ENCODE data around the gene CHN2.
A peak's percentile ranks its signal among the peaks of the same experiment; 100 is the strongest.

CHN2 gene

DNA sequence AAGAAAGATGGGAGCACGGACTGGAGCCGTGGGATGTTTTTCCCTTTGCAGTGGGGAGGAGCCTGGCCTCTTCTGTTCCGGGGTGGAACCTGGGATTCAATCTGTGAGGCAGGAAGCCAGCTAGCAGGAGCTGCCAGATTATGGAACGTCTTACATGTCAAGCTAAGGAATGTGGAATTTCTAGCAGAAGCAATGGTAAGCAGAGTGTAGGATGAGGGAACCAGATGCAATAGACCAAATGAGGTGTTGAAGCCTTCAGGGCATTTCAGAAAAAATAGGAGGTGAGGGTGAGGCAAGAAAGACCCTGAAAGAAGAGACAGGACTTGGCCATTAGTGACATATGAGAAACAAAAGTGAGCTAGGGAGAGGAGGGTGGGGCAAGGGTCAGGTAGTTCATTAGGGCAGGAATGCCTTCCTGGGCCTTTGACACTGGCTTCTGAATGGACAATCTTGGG, 105.5 kb downstream of the CHN2 start:
- Histone ChIP-seq H3K4me3 (ENCODE audit: low read depth in 1 of 5, low read length in 5 of 5) (no peak overlapping the region), H3K36me3 (ENCODE audit: control insufficient read depth in 5 of 5, insufficient read depth in 5 of 5, low read length in 5 of 5) (no peaks in the 10 kb centered on the region), H3K27ac (ENCODE audit: low read depth, low read length) (no peak overlapping the region), H3K27me3 (ENCODE audit: control insufficient read depth in 5 of 5, insufficient read depth in 4 of 5, low read length in 5 of 5) (no peaks in the 10 kb centered on the region), H3K9me3 (ENCODE audit: control insufficient read depth in 5 of 5, low read length in 5 of 5) (no peaks in the 10 kb centered on the region), H3K4me1 (ENCODE audit: control insufficient read depth in 5 of 5, insufficient read depth in 5 of 5, low read length in 5 of 5) (peaks cover 0 to 13% (median 4%) of the 10 kb centered on the region in 5 donors), H3K9ac (ENCODE audit: low read length in 5 of 5) (no peak overlapping the region)

- no peaks in the 10 kb centered on the region for H3K36me3 ChIP-seq (ENCODE audit: control insufficient read depth in 5 of 5, insufficient read depth in 5 of 5, low read length in 5 of 5)
- H3K27me3 ChIP-seq (ENCODE audit: control insufficient read depth in 5 of 5, insufficient read depth in 4 of 5, low read length in 5 of 5), result no peaks in the 10 kb centered on the region
- H3K9ac ChIP-seq (ENCODE audit: low read length in 5 of 5), result no peak overlapping the region
- H3K4me3 ChIP-seq (ENCODE audit: low read depth in 1 of 5, low read length in 5 of 5), result no peak overlapping the region
- no peak overlapping the region for H3K27ac ChIP-seq (ENCODE audit: low read depth, low read length)
- H3K4me1 ChIP-seq (ENCODE audit: control insufficient read depth in 5 of 5, insufficient read depth in 5 of 5, low read length in 5 of 5), result peaks cover 0 to 16% (median 4%) of the 10 kb centered on the region in 5 donors
- H3K9me3 ChIP-seq (ENCODE audit: control insufficient read depth in 5 of 5, low read length in 5 of 5), result no peaks in the 10 kb centered on the region
Observed at GRCh38 chr7:29300649-29301048, 106.1 kb downstream of the CHN2 start.

DNA sequence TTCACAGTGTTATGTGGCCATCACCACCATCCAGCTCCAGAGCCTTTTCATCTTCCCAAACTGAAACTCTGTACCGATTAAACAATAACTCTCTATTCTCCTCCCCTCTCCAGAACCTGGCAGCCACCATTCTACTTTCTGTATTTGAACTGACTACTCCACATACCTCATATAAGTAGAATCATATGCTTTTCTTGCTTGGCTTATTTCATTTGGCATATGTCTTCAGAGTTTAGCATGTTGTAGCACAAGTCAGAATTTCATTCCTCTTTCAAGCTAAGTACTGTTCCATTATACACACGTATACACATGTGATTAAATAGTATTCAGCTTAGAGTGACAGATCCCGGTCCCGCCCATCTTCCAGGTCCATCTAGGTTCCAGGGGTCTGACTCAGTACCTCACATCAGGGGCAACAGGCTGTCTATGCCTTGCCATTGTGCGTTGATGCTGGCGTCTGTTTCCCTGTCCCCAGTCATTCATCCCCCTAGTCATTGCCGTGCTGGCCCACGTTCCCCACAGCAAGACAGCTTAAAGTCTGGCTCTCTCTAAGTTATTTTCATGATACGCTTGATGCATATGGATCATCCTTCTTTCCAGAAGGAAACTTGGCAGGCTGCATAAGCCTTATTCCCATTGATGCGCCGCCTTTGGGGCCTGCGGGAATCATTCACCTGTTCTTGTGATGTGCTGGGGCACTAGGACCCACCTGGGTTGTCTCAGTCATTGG, 108.3 kb downstream of the CHN2 start:
- H3K4me3 ChIP-seq (ENCODE audit: low read depth in 1 of 5, low read length in 5 of 5), result no peak overlapping the region
- H3K27me3 ChIP-seq (ENCODE audit: control insufficient read depth in 5 of 5, insufficient read depth in 4 of 5, low read length in 5 of 5), result no peaks in the 10 kb centered on the region
- no peak overlapping the region for H3K9ac ChIP-seq (ENCODE audit: low read length in 5 of 5)
- H3K4me1 ChIP-seq (ENCODE audit: control insufficient read depth in 5 of 5, insufficient read depth in 5 of 5, low read length in 5 of 5), result peaks cover 0 to 16% (median 4%) of the 10 kb centered on the region in 5 donors
- no peak overlapping the region for H3K27ac ChIP-seq (ENCODE audit: low read depth, low read length)
- H3K36me3 ChIP-seq (ENCODE audit: control insufficient read depth in 5 of 5, insufficient read depth in 5 of 5, low read length in 5 of 5), result no peaks in the 10 kb centered on the region
- no peaks in the 10 kb centered on the region for H3K9me3 ChIP-seq (ENCODE audit: control insufficient read depth in 5 of 5, low read length in 5 of 5)

DNA sequence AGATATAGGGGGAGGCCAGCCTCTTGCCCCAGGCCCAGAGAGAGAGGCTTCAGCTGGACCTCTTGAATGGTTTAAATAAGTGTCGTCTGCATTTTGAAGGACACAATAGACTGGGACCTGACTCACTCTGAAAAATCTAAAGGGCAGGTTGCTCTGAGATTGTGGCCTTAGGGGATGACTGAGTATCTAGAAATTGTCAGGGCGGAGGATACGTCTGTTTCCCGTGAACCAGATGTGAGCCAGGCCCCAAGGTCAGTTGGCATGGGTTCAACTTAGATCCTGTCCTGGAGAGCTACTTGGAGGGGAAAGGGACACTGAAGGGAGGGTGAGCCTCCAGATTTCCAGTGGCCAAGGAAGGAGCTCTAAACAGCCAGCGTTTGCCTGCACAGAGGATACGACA, 110.2 kb downstream of the CHN2 start:
- Histone ChIP-seq H3K9ac (ENCODE audit: low read length in 5 of 5) (no peak overlapping the region), H3K4me1 (ENCODE audit: control insufficient read depth in 5 of 5, insufficient read depth in 5 of 5, low read length in 5 of 5) (peaks cover 0 to 15% (median 4%) of the 10 kb centered on the region in 5 donors), H3K36me3 (ENCODE audit: control insufficient read depth in 5 of 5, insufficient read depth in 5 of 5, low read length in 5 of 5) (no peaks in the 10 kb centered on the region), H3K9me3 (ENCODE audit: control insufficient read depth in 5 of 5, low read length in 5 of 5) (peaks cover 0 to 3% (median 0%) of the 10 kb centered on the region in 5 donors), H3K27ac (ENCODE audit: low read depth, low read length) (peak overlapping the region; percentile 6), H3K27me3 (ENCODE audit: control insufficient read depth in 5 of 5, insufficient read depth in 4 of 5, low read length in 5 of 5) (no peaks in the 10 kb centered on the region), H3K4me3 (ENCODE audit: low read depth in 1 of 5, low read length in 5 of 5) (no peak overlapping the region)

GRCh38 chr7:29306319-29306991, 111.9 kb downstream of the CHN2 start:
- Histone ChIP-seq H3K27ac (ENCODE audit: low read depth, low read length) (no peak overlapping the region), H3K27me3 (ENCODE audit: control insufficient read depth in 5 of 5, insufficient read depth in 4 of 5, low read length in 5 of 5) (no peaks in the 10 kb centered on the region), H3K9me3 (ENCODE audit: control insufficient read depth in 5 of 5, low read length in 5 of 5) (peaks cover 0 to 3% (median 0%) of the 10 kb centered on the region in 5 donors), H3K9ac (ENCODE audit: low read length in 5 of 5) (no peak overlapping the region), H3K36me3 (ENCODE audit: control insufficient read depth in 5 of 5, insufficient read depth in 5 of 5, low read length in 5 of 5) (no peaks in the 10 kb centered on the region), H3K4me3 (ENCODE audit: low read depth in 1 of 5, low read length in 5 of 5) (no peak overlapping the region), H3K4me1 (ENCODE audit: control insufficient read depth in 5 of 5, insufficient read depth in 5 of 5, low read length in 5 of 5) (peaks cover 0 to 9% (median 0%) of the 10 kb centered on the region in 5 donors)

DNA sequence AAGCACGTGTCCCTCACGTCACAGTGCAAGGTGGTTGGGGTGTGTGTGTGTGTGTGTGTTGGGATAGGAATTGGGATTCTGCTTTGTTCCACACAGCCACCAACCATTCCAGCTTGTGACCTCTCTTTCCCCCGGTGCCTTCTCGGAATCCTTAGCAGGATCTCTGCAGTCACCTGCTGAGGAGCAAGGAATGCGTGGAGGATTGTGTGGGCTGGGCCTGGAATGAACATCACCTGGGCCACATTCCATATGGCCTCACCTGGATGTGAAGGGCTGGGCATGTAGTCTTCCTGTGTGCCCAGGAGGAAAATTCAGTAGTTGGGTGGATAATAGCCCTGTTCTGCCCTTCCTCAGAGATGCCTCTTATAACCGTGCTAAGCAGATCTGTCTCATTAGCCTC, 113.8 kb downstream of the CHN2 start:
- Histone ChIP-seq H3K9me3 (ENCODE audit: control insufficient read depth in 5 of 5, low read length in 5 of 5) (peaks cover 0 to 3% (median 0%) of the 10 kb centered on the region in 5 donors), H3K27ac (ENCODE audit: low read depth, low read length) (no peak overlapping the region), H3K4me3 (ENCODE audit: low read depth in 1 of 5, low read length in 5 of 5) (no peak overlapping the region), H3K36me3 (ENCODE audit: control insufficient read depth in 5 of 5, insufficient read depth in 5 of 5, low read length in 5 of 5) (no peaks in the 10 kb centered on the region), H3K4me1 (ENCODE audit: control insufficient read depth in 5 of 5, insufficient read depth in 5 of 5, low read length in 5 of 5) (peaks cover 0 to 9% (median 0%) of the 10 kb centered on the region in 5 donors), H3K9ac (ENCODE audit: low read length in 5 of 5) (no peak overlapping the region), H3K27me3 (ENCODE audit: control insufficient read depth in 5 of 5, insufficient read depth in 4 of 5, low read length in 5 of 5) (no peaks in the 10 kb centered on the region)

DNA sequence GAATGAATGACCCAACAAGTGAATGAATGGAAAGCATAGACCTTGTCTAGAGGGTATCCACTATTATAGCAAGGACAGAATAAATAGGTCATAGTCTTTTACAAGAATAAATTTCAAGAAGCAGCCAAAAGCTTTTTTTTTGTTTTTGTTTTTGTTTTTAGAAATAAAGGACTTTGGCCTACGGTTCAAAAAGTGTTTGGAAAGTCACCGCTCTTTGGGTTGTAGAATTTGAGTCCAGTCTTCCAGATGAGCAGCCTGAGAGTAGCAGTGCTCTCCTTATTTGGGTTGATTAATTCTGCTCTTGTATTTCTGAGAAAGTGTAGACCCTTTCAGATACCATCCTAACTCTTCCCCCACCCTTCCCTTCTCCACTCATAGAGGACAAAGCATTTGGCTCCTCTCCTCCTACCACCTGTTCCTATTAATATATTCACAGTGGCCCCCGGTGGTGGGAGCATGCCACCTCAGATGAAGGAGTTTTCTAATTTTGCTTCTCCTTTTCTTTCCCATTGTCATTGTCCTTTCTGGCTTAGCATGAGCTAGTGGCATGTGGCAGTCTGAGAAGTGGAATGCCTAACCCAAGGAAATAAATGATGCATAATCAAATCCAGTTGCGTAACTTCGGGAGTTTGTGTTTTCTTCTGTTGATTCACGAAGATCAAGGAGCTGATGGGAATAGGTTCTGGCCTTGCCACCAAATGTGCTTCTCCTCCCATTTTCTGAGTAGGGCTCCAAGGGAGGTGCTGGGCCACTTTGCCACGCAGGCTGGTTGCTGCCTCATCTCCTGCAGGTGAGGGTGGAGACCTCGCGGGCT, 114.7 kb downstream of the CHN2 start:
- Histone ChIP-seq H3K4me1 (ENCODE audit: control insufficient read depth in 5 of 5, insufficient read depth in 5 of 5, low read length in 5 of 5) (peaks cover 0 to 9% (median 0%) of the 10 kb centered on the region in 5 donors), H3K9ac (ENCODE audit: low read length in 5 of 5) (no peak overlapping the region), H3K27ac (ENCODE audit: low read depth, low read length) (no peak overlapping the region), H3K27me3 (ENCODE audit: control insufficient read depth in 5 of 5, insufficient read depth in 4 of 5, low read length in 5 of 5) (no peaks in the 10 kb centered on the region), H3K9me3 (ENCODE audit: control insufficient read depth in 5 of 5, low read length in 5 of 5) (peaks cover 0 to 3% (median 0%) of the 10 kb centered on the region in 5 donors), H3K4me3 (ENCODE audit: low read depth in 1 of 5, low read length in 5 of 5) (no peak overlapping the region), H3K36me3 (ENCODE audit: control insufficient read depth in 5 of 5, insufficient read depth in 5 of 5, low read length in 5 of 5) (no peaks in the 10 kb centered on the region)

DNA sequence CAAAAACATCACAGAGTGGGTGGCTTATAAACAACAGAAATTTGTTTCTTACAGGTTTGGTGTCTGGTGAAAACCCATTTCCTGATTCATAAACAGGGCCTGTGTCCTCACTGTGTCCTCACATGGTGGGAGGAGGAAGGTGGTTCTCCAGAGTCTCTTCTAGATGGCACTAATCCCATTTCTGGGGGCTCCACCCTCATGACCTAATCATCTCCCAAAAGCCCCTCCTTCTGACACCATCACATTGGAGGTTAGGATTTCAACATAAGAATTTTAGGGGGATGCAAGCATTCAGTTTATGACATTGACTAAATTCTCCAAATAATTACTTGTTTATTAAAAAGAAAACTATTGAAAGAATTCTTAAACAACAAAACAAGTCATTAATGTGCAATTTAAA, 116.0 kb downstream of the CHN2 start:
- no peak overlapping the region for H3K4me3 ChIP-seq (ENCODE audit: low read depth in 1 of 5, low read length in 5 of 5)
- peaks cover 0 to 6% (median 0%) of the 10 kb centered on the region in 5 donors for H3K4me1 ChIP-seq (ENCODE audit: control insufficient read depth in 5 of 5, insufficient read depth in 5 of 5, low read length in 5 of 5)
- H3K27ac ChIP-seq (ENCODE audit: low read depth, low read length), result no peak overlapping the region
- no peaks in the 10 kb centered on the region for H3K36me3 ChIP-seq (ENCODE audit: control insufficient read depth in 5 of 5, insufficient read depth in 5 of 5, low read length in 5 of 5)
- peaks cover 0 to 3% (median 0%) of the 10 kb centered on the region in 5 donors for H3K9me3 ChIP-seq (ENCODE audit: control insufficient read depth in 5 of 5, low read length in 5 of 5)
- H3K27me3 ChIP-seq (ENCODE audit: control insufficient read depth in 5 of 5, insufficient read depth in 4 of 5, low read length in 5 of 5), result no peaks in the 10 kb centered on the region
- no peak overlapping the region for H3K9ac ChIP-seq (ENCODE audit: low read length in 5 of 5)

GRCh38 chr7:29311314-29311713, 116.7 kb downstream of the CHN2 start:
- no peak overlapping the region for H3K9ac ChIP-seq (ENCODE audit: low read length in 5 of 5)
- no peaks in the 10 kb centered on the region for H3K36me3 ChIP-seq (ENCODE audit: control insufficient read depth in 5 of 5, insufficient read depth in 5 of 5, low read length in 5 of 5)
- peaks cover 0 to 6% (median 0%) of the 10 kb centered on the region in 5 donors for H3K4me1 ChIP-seq (ENCODE audit: control insufficient read depth in 5 of 5, insufficient read depth in 5 of 5, low read length in 5 of 5)
- no peaks in the 10 kb centered on the region for H3K27me3 ChIP-seq (ENCODE audit: control insufficient read depth in 5 of 5, insufficient read depth in 4 of 5, low read length in 5 of 5)
- H3K4me3 ChIP-seq (ENCODE audit: low read depth in 1 of 5, low read length in 5 of 5), result no peak overlapping the region
- H3K27ac ChIP-seq (ENCODE audit: low read depth, low read length), result no peak overlapping the region
- peaks cover 0 to 3% (median 0%) of the 10 kb centered on the region in 5 donors for H3K9me3 ChIP-seq (ENCODE audit: control insufficient read depth in 5 of 5, low read length in 5 of 5)
